LNCaP clone FGC (cell line): ENCODE data around the gene HNRNPA0.
A peak's percentile ranks its signal among the peaks of the same experiment; 100 is the strongest.

ENCODE experiments used
- DNase-seq: peaks from one replicate; pipeline ENCODE4 v3.0.0-alpha.2; 2011; ENCODE audit warnings: low read depth
- H3K4me3 ChIP-seq: 2 replicates; pipeline ENCODE4 v1.5.1; 2011; ENCODE audit warnings: mild to moderate bottlenecking, low read depth, low read length, control low read depth
- TF ChIP-seq, protein P1 (sequence below): IDR thresholded peaks from 2 replicates; pipeline ENCODE4 v1.5.1; 2012; ENCODE audit warnings: mild to moderate bottlenecking; ENCODE audit not compliant: control insufficient read depth, insufficient read depth; ENCODE audit errors: extremely low read depth

The HNRNPA0 gene

DNA sequence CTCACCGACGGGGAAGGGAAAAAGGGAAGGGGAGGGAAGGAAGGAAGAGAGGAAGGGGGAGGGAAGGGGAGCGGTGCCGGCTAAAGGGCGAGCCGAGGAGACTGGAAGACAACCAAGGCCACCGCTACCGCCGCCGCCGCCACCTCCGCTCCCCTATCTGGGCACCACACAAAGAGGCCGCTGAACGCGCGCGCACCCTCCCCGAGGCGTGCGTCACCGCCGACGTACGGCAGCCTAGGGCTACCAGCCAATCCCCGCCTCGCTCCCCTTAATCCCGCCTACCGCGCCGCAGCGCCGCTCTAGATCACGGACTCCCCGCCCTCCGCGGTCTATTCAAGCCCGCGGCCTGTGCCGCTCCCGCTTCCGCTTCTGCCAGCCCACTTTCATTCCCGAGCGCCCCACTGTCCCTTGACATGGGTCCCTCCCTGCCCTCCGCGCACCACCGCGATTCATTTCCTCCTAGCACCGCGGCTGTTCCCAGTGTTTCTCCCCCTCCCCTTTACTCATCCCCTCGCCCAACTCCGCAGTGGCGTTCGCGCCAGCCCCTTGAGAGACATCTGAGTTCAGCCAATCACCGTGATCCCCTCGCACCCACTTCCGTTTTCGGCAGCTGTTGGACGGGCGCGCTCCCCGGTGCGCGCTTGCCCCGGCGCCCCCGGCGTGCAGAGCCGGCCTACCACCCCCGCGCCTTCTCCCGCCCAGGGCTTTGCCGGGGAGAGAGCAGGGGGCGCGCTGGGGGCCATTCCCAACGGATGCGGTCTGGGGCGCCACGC, at the start of gene HNRNPA0:
Gene HNRNPA0, minus strand, starts transcription at position 176 of the 773 bp plus-strand sequence. CDS start 297 bp downstream, outside the sequence.
- peak within 1 kb of the TSS; percentile 99 for H3K4me3 ChIP-seq
- TF ChIP-seq, protein P1, sequence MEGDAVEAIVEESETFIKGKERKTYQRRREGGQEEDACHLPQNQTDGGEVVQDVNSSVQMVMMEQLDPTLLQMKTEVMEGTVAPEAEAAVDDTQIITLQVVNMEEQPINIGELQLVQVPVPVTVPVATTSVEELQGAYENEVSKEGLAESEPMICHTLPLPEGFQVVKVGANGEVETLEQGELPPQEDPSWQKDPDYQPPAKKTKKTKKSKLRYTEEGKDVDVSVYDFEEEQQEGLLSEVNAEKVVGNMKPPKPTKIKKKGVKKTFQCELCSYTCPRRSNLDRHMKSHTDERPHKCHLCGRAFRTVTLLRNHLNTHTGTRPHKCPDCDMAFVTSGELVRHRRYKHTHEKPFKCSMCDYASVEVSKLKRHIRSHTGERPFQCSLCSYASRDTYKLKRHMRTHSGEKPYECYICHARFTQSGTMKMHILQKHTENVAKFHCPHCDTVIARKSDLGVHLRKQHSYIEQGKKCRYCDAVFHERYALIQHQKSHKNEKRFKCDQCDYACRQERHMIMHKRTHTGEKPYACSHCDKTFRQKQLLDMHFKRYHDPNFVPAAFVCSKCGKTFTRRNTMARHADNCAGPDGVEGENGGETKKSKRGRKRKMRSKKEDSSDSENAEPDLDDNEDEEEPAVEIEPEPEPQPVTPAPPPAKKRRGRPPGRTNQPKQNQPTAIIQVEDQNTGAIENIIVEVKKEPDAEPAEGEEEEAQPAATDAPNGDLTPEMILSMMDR = no peak
- DNase-seq = peak; percentile 91

DNA sequence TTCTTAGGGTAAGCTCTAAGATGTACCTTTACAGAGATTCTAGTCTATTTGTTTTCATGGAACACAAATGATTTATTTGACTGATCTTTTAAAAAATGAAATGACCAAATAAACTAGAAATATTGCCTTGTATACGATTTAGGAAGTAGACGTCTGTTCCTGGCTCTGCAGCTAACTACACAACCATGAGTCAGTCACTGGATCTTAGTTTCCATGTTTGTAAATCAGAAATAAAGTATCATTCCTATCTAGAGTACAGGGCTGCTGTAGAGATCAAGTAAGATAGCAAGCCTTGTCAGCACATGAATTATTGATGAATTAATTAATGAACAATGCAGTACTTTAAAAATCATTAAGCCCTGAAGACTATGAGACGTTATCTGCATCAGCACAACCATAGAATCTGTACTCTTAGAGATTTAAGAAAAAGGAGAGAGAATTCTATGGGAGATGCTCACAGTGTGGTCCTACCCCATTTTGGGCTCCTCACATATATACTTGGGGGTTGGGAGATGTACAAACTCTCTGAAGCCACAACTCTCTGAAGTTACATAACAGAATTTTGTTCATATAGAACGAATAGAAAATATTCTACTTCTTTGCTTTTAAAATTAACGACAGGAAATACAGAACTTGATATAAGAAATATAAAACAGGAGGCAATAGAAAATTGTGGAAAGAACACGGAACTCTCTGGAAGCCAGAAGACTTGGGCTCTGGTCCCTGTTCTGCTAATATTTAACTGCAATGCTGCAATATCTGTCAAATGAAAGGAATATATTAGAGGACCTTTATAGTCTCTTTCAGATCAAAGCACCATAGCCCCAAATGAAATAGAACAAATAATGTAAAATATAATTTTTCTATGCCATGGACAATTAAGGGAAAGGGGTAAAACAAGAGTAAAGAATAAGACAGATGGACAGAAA, 48.4 kb upstream of the HNRNPA0 start:
- DNase-seq = no peak
- no peak overlapping the region for H3K4me3 ChIP-seq
- TF ChIP-seq, protein P1 = no peak

DNA sequence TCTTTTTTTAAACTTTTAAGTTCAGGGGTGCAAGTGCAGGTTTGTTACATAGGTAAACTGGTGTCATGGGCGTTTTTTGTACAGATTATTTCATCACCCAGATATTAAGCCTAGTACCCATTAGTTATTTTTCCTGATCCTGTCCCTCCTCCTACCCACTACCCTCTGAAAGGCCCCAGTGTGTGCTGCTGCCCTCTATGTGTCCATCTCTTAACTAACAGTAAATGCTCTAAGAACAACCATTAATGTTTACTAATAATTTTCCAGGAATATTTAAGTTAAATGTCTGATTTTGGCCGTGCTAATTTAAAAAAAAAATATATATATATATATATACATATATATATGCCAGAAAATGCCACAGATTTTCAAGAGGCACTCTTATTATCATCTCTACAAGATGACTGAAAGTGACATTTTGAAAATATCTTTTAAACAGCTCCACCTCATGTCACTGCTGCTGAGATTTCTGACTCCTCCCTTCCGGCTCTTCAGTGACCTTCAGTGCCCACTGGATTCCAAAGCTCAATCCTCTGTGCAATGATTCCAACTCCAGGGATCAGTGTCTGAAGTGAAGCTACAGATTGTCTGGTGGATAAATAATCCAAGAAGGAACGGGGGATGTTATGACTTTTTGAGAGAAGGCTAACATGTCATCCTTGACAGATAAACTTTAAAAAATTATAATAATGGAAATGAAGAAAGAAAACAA, 46.7 kb upstream of the HNRNPA0 start:
- TF ChIP-seq, protein P1 = no peak
- H3K4me3 ChIP-seq = no peak overlapping the region
- DNase-seq = no peak

GRCh38 chr5:137796279-137796678, 42.1 kb upstream of the HNRNPA0 start:
- TF ChIP-seq, protein P1 = no peak
- H3K4me3 ChIP-seq = no peak overlapping the region
- DNase-seq = no peak

DNA sequence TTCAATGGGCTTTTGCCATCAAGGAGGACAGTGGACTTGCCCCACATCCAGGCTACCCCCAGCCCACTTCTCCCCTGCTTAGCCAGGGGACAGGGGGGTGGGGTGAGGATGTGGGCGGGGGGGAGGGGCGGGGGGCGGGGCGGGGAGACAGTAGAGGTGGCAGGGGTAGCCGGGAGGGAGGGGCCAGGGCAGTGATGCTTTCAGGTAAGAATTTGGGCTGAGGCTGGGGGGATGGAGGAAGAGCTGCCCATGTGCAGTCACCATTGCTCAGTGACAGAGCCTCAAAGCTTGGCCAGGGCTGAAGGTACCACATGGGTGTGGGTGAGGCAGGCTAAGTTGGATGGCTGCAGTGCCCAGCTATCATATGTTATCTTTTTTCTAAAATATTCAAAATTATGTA, 40.7 kb upstream of the HNRNPA0 start:
- no peak for DNase-seq
- H3K4me3 ChIP-seq = no peak overlapping the region
- TF ChIP-seq, protein P1 = no peak

GRCh38 chr5:137792303-137792702, 38.1 kb upstream of the HNRNPA0 start:
- H3K4me3 ChIP-seq = no peak overlapping the region
- no peak for DNase-seq
- TF ChIP-seq, protein P1 = no peak
